ENCODE data around the gene PYROXD2.

The PYROXD2 gene

DNA sequence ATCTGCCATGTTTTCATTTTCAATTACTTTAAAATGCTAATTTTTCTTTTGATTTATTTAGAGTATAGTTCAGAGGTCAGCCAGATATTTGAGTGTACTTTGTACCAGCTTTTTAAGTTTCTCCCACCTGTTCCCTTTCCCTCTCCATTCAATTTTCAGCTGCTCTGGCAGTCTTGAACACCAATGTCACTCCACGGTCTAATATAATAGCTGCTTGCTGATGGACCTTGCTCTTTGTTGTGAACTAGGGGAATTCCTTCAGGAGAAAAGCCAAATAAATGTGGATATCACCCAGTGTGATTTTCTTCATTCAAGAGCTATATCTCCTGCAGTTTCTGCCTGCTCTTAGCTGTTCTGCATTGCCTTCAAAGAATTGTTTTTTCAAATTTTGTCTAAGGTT is 35.6 kb upstream of the PYROXD2 start:
- Histone ChIP-seq H3K27me3 (ENCODE audit: control insufficient read depth, insufficient read depth, low read length) (peaks cover 10% of the 10 kb centered on the region), H3K9ac (ENCODE audit: low read depth, low read length) (no peak overlapping the region), H3K4me1 (ENCODE audit: control insufficient read depth, insufficient read depth, low read length) (peaks cover 7% of the 10 kb centered on the region), H3K36me3 (ENCODE audit: insufficient read depth, low read length) (no peaks in the 10 kb centered on the region), H3K4me2 (ENCODE audit: low read length) (no peak overlapping the region), H3K9me3 (replicated peaks; ENCODE audit: low read length) (no peaks in the 10 kb centered on the region), H3K4me3 (ENCODE audit: low read length) (no peak overlapping the region)

DNA sequence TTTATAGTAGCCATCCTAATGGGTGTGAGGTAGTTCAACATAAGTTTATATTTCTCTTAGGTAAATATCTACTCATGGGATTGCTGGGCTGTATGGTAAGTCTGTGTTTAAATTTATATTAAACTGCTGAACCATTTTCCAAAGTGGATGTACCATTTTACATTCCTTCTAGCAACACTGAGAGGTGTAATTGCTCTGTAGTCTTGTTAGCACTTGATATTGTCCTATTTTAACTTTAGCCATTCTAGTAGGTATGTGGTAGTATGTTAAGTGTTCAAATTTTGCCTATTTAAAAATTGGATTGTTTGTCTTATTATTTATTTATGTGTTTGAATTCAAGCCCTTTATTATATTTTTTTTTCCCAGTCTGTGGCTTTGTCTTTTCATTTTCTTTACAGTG is 34.3 kb upstream of the PYROXD2 start:
- H3K4me2 ChIP-seq (ENCODE audit: low read length), result no peak overlapping the region
- no peak overlapping the region for H3K9ac ChIP-seq (ENCODE audit: low read depth, low read length)
- peaks cover 10% of the 10 kb centered on the region for H3K27me3 ChIP-seq (ENCODE audit: control insufficient read depth, insufficient read depth, low read length)
- no peak overlapping the region for H3K4me3 ChIP-seq (ENCODE audit: low read length)
- H3K36me3 ChIP-seq (ENCODE audit: insufficient read depth, low read length), result peaks cover 8% of the 10 kb centered on the region
- H3K4me1 ChIP-seq (ENCODE audit: control insufficient read depth, insufficient read depth, low read length), result peaks cover 12% of the 10 kb centered on the region
- no peaks in the 10 kb centered on the region for H3K9me3 ChIP-seq (replicated peaks; ENCODE audit: low read length)

GRCh38 chr10:98446661-98447221 is 31.8 kb upstream of the PYROXD2 start, which contains the start of gene HPS1:
Gene HPS1, minus strand, starts transcription at chr10:98446935. Its CDS starts 3,695 bp downstream, at chr10:98443240.
- Histone ChIP-seq H3K4me1 (ENCODE audit: control insufficient read depth, insufficient read depth, low read length) (peaks cover 12% of the 10 kb centered on the region), H3K9ac (ENCODE audit: low read depth, low read length) (peak within 1 kb of the TSS; percentile 95), H3K4me2 (ENCODE audit: low read length) (peak within 1 kb of the TSS; percentile 98), H3K27me3 (ENCODE audit: control insufficient read depth, insufficient read depth, low read length) (no peaks in the 10 kb centered on the region), H3K36me3 (ENCODE audit: insufficient read depth, low read length) (peaks cover 30% of the 10 kb centered on the region), H3K9me3 (replicated peaks; ENCODE audit: low read length) (no peaks in the 10 kb centered on the region), H3K4me3 (ENCODE audit: low read length) (peak within 1 kb of the TSS; percentile 97)

DNA sequence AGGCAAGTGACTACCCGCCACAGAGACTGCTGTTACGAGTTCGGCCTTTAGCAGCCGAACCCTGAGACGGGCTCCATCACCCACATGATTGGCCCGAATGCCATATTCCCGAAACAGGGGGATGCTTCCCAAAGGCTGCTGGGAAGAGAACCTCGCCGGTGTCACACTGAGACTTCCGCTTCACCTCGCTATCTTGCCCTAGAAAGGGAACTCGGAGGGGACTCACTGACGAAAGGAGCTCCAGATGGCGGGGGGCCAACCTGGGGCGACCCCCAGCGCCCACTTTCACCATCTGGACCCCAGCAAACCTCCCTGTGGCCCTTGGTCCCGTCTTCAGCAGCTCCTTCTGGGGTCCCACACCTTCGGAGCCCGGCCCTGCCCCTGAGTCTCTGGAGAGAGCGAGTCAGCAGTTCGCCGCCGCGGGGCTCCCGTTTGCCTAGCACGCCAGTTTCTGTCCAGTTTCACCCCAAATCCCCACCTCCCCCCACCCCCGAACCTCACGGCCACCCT is 31.2 kb upstream of the PYROXD2 start:
- Histone ChIP-seq H3K4me1 (ENCODE audit: control insufficient read depth, insufficient read depth, low read length) (peaks cover 12% of the 10 kb centered on the region), H3K9me3 (replicated peaks; ENCODE audit: low read length) (no peaks in the 10 kb centered on the region), H3K4me2 (ENCODE audit: low read length) (peak overlapping the region; percentile 98), H3K36me3 (ENCODE audit: insufficient read depth, low read length) (peaks cover 32% of the 10 kb centered on the region), H3K9ac (ENCODE audit: low read depth, low read length) (peak overlapping the region; percentile 95), H3K4me3 (ENCODE audit: low read length) (peak overlapping the region; percentile 97), H3K27me3 (ENCODE audit: control insufficient read depth, insufficient read depth, low read length) (no peaks in the 10 kb centered on the region)

GRCh38 chr10:98445200-98445812 is 30.3 kb upstream of the PYROXD2 start:
- H3K9ac ChIP-seq (ENCODE audit: low read depth, low read length), result peak overlapping the region; percentile 95
- no peaks in the 10 kb centered on the region for H3K27me3 ChIP-seq (ENCODE audit: control insufficient read depth, insufficient read depth, low read length)
- peak overlapping the region; percentile 98 for H3K4me2 ChIP-seq (ENCODE audit: low read length)
- H3K36me3 ChIP-seq (ENCODE audit: insufficient read depth, low read length), result peaks cover 36% of the 10 kb centered on the region
- peak overlapping the region; percentile 97 for H3K4me3 ChIP-seq (ENCODE audit: low read length)
- H3K4me1 ChIP-seq (ENCODE audit: control insufficient read depth, insufficient read depth, low read length), result peaks cover 12% of the 10 kb centered on the region
- H3K9me3 ChIP-seq (replicated peaks; ENCODE audit: low read length), result no peaks in the 10 kb centered on the region

DNA sequence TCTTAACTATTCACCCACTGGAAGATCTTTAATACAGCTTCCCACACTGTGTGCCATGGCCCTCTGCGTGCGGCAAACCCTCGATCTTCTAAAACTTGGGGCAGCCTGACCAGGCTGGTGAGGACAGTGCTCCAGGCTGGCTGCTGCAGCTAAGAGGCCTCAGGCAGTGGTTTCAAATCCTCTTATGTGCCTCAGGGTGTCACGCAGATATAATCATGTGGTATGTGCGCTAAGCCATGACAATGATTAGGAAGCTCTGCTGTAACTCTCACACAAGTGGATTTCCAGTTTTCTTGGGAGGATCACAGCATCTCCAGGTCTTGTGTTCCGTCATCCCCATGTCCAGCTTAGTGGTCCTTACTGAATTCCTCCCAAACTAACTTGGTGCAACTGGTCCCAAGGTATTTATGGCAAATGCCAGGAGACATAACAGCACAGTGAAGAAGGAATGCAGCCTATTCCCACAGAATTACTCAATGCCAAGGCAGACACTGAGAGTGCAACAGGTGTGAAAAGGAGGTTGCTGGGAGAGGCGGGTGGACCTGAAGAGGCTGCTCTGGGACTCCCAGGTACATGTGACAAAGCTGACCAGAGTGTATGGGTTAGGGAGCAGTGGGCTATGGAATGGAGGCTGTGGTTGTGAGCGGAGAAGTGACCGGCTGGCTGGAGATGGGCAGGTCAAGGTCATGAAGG is 29.5 kb upstream of the PYROXD2 start:
- Histone ChIP-seq H3K4me1 (ENCODE audit: control insufficient read depth, insufficient read depth, low read length) (peaks cover 12% of the 10 kb centered on the region), H3K9ac (ENCODE audit: low read depth, low read length) (no peak overlapping the region), H3K36me3 (ENCODE audit: insufficient read depth, low read length) (peaks cover 40% of the 10 kb centered on the region), H3K27me3 (ENCODE audit: control insufficient read depth, insufficient read depth, low read length) (no peaks in the 10 kb centered on the region), H3K4me3 (ENCODE audit: low read length) (no peak overlapping the region), H3K4me2 (ENCODE audit: low read length) (no peak overlapping the region), H3K9me3 (replicated peaks; ENCODE audit: low read length) (no peaks in the 10 kb centered on the region)

GRCh38 chr10:98438715-98439114 is 23.7 kb upstream of the PYROXD2 start:
- H3K4me3 ChIP-seq (ENCODE audit: low read length), result no peak overlapping the region
- no peaks in the 10 kb centered on the region for H3K9me3 ChIP-seq (replicated peaks; ENCODE audit: low read length)
- H3K4me2 ChIP-seq (ENCODE audit: low read length), result no peak overlapping the region
- H3K4me1 ChIP-seq (ENCODE audit: control insufficient read depth, insufficient read depth, low read length), result no peaks in the 10 kb centered on the region
- peaks cover 67% of the 10 kb centered on the region for H3K36me3 ChIP-seq (ENCODE audit: insufficient read depth, low read length)
- H3K27me3 ChIP-seq (ENCODE audit: control insufficient read depth, insufficient read depth, low read length), result no peaks in the 10 kb centered on the region
- H3K9ac ChIP-seq (ENCODE audit: low read depth, low read length), result no peak overlapping the region

DNA sequence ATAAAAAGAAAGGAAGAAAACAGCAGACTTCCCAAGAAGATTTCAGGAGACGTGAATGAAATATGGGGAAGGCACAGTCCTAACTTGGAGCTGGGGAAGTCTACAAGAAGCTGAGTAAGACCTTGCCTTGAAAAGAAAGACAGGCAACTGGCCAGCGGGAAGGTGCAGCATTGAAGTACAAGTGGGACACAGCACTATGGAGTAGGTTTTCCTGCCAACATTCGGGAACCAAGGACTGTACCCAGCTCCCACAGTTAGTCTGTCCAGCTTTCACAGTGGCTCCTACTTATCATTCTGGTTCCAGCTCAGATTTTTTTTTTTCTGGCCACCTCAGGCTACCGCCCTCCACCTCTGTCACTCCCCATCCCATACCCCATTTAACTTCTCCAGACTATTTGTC is 21.7 kb upstream of the PYROXD2 start:
- Histone ChIP-seq H3K27me3 (ENCODE audit: control insufficient read depth, insufficient read depth, low read length) (no peaks in the 10 kb centered on the region), H3K9me3 (replicated peaks; ENCODE audit: low read length) (no peaks in the 10 kb centered on the region), H3K4me3 (ENCODE audit: low read length) (no peak overlapping the region), H3K9ac (ENCODE audit: low read depth, low read length) (no peak overlapping the region), H3K4me2 (ENCODE audit: low read length) (no peak overlapping the region), H3K4me1 (ENCODE audit: control insufficient read depth, insufficient read depth, low read length) (no peaks in the 10 kb centered on the region), H3K36me3 (ENCODE audit: insufficient read depth, low read length) (peaks cover 67% of the 10 kb centered on the region)

- Histone ChIP-seq H3K9ac (ENCODE audit: low read depth, low read length) (no peak overlapping the region), H3K4me1 (ENCODE audit: control insufficient read depth, insufficient read depth, low read length) (no peaks in the 10 kb centered on the region), H3K36me3 (ENCODE audit: insufficient read depth, low read length) (peaks cover 76% of the 10 kb centered on the region), H3K4me3 (ENCODE audit: low read length) (no peak overlapping the region), H3K27me3 (ENCODE audit: control insufficient read depth, insufficient read depth, low read length) (no peaks in the 10 kb centered on the region), H3K9me3 (replicated peaks; ENCODE audit: low read length) (no peaks in the 10 kb centered on the region), H3K4me2 (ENCODE audit: low read length) (no peak overlapping the region)
Measured at GRCh38 chr10:98435178-98435577, 20.2 kb upstream of the PYROXD2 start.

DNA sequence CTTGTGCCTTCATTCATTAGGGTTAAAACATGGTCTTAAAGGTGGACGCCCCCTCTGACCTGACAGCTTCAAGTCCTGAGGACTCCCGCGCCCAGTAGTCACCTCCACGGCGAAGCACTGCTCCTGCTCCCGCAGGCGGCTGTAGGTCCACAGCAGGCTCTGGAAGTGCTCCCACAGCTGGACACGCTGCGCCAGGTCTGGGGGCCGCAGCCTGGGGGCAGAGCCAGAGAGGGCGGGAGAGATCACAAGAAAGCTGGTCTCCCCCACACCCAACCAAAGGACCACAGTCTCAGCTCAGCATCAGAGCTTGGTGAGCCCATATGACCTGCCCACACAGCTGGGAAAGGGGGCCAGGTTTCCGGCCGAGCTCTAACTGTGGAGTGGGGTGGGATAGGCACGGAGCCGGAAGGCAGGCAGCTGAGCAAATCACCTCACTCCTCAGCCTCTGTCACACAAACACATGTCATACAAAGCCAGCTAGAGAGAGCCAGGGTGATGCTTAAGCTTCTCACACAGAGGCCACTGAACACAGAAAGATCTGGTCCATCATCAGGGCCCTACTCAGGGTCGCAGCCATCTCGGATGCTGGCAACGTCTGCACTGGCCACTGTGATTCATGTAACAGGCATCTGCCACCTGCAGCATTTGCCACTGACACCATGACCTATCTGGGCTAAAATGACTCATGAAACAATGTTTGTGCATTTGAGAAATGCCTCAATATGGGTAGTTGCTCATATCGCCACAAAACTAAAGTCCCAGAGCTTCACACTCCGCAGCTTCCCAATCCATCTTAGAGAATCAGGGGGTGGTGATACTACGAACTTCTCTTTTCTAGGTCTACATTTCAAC is 19.1 kb upstream of the PYROXD2 start:
- H3K9me3 ChIP-seq (replicated peaks; ENCODE audit: low read length), result no peaks in the 10 kb centered on the region
- H3K4me2 ChIP-seq (ENCODE audit: low read length), result no peak overlapping the region
- no peaks in the 10 kb centered on the region for H3K27me3 ChIP-seq (ENCODE audit: control insufficient read depth, insufficient read depth, low read length)
- no peak overlapping the region for H3K9ac ChIP-seq (ENCODE audit: low read depth, low read length)
- H3K4me1 ChIP-seq (ENCODE audit: control insufficient read depth, insufficient read depth, low read length), result no peaks in the 10 kb centered on the region
- no peak overlapping the region for H3K4me3 ChIP-seq (ENCODE audit: low read length)
- H3K36me3 ChIP-seq (ENCODE audit: insufficient read depth, low read length), result peaks cover 78% of the 10 kb centered on the region

- Histone ChIP-seq H3K36me3 (ENCODE audit: insufficient read depth, low read length) (peaks cover 78% of the 10 kb centered on the region), H3K27me3 (ENCODE audit: control insufficient read depth, insufficient read depth, low read length) (no peaks in the 10 kb centered on the region), H3K4me1 (ENCODE audit: control insufficient read depth, insufficient read depth, low read length) (no peaks in the 10 kb centered on the region), H3K4me2 (ENCODE audit: low read length) (no peak overlapping the region), H3K4me3 (ENCODE audit: low read length) (no peak overlapping the region), H3K9me3 (replicated peaks; ENCODE audit: low read length) (no peaks in the 10 kb centered on the region), H3K9ac (ENCODE audit: low read depth, low read length) (no peak overlapping the region)
Measured at GRCh38 chr10:98433371-98433770, 18.4 kb upstream of the PYROXD2 start.

All from skeletal muscle satellite cell (primary cell).